ENCODE measurements around the gene NUP205.

Gene NUP205

GRCh38 chr7:135509839-135510591, 47.7 kb upstream of the NUP205 start, which contains the start of gene CNOT4:
TSS of gene CNOT4 (minus strand) at chr7:135510102. CDS start at chr7:135438331, 71,771 bp downstream.
- Histone ChIP-seq H3K4me1 (ENCODE audit: low read length) (peaks cover 9% of the 10 kb centered on the region), H3K27me3 (ENCODE audit: low read depth, low read length) (no peaks in the 10 kb centered on the region), H2AFZ (ENCODE audit: low read depth, low read length) (peak within 1 kb of the TSS; percentile 98), H3K79me2 (ENCODE audit: low read length) (peaks cover 47% of the 10 kb centered on the region), H3K4me3 (ENCODE audit: low read length) (peak within 1 kb of the TSS; percentile 89), H3K9ac (ENCODE audit: low read length) (peak within 1 kb of the TSS; percentile 92), H3K4me2 (ENCODE audit: low read length) (peak within 1 kb of the TSS; percentile 88), H3K36me3 (replicated peaks; ENCODE audit: low read depth, low read length) (no peaks in the 10 kb centered on the region), H4K20me1 (ENCODE audit: insufficient read depth, low read length) (peaks cover 14% of the 10 kb centered on the region), H3K9me3 (ENCODE audit: insufficient read depth, low read length) (no peaks in the 10 kb centered on the region), H3K27ac (ENCODE audit: low read length) (peak within 1 kb of the TSS; percentile 82)
- TF ChIP-seq, protein P1, sequence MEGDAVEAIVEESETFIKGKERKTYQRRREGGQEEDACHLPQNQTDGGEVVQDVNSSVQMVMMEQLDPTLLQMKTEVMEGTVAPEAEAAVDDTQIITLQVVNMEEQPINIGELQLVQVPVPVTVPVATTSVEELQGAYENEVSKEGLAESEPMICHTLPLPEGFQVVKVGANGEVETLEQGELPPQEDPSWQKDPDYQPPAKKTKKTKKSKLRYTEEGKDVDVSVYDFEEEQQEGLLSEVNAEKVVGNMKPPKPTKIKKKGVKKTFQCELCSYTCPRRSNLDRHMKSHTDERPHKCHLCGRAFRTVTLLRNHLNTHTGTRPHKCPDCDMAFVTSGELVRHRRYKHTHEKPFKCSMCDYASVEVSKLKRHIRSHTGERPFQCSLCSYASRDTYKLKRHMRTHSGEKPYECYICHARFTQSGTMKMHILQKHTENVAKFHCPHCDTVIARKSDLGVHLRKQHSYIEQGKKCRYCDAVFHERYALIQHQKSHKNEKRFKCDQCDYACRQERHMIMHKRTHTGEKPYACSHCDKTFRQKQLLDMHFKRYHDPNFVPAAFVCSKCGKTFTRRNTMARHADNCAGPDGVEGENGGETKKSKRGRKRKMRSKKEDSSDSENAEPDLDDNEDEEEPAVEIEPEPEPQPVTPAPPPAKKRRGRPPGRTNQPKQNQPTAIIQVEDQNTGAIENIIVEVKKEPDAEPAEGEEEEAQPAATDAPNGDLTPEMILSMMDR (IDR thresholded peaks at IDR 0.05; ENCODE audit: low read depth, low read length) = no peak
- TF ChIP-seq EZH2phosphoT487 (IDR thresholded peaks at IDR 0.05; ENCODE audit: low read depth) = no peak

DNA sequence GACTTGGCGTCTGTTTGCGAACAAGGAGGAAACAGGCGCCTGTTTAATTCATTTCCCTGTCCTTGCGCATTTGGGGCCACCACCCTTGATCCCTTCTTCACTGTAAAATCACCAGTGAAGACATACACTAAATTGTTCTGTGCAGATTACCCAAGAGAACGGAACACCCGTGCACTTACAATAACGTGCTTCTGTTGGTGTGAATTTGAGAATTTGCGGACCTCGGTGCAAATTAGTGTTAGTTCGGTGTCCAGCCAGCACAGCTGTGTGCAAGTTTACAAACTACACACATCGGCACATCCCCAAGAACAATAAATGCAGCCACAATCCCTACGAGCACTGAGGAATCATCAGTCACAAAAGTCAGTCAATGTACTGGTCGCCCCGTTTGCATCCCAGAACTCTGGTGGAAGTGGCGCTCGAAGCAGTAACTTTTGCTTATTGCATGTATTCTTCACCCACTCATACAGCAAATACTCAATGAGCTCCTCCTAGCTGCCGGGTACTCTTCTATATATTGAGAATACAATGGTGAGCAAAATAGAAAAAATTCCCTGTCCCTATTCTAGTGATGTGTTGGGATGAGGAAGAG, 47.0 kb upstream of the NUP205 start:
- Histone ChIP-seq H3K4me2 (ENCODE audit: low read length) (peak overlapping the region; percentile 88), H3K9ac (ENCODE audit: low read length) (peak overlapping the region; percentile 50), H3K27me3 (ENCODE audit: low read depth, low read length) (no peaks in the 10 kb centered on the region), H3K36me3 (replicated peaks; ENCODE audit: low read depth, low read length) (no peaks in the 10 kb centered on the region), H3K79me2 (ENCODE audit: low read length) (peaks cover 41% of the 10 kb centered on the region), H3K4me1 (ENCODE audit: low read length) (peaks cover 9% of the 10 kb centered on the region), H2AFZ (ENCODE audit: low read depth, low read length) (peak overlapping the region; percentile 98), H4K20me1 (ENCODE audit: insufficient read depth, low read length) (peaks cover 14% of the 10 kb centered on the region), H3K4me3 (ENCODE audit: low read length) (peak overlapping the region; percentile 89), H3K9me3 (ENCODE audit: insufficient read depth, low read length) (no peaks in the 10 kb centered on the region), H3K27ac (ENCODE audit: low read length) (no peak overlapping the region)
- TF ChIP-seq, protein P1 (IDR thresholded peaks at IDR 0.05; ENCODE audit: low read depth, low read length) = peak; percentile 29
- no peak for TF ChIP-seq EZH2phosphoT487 (IDR thresholded peaks at IDR 0.05; ENCODE audit: low read depth)

GRCh38 chr7:135512135-135512887, 45.4 kb upstream of the NUP205 start:
- no peak overlapping the region for H3K27ac ChIP-seq (ENCODE audit: low read length)
- TF ChIP-seq, protein P1 (IDR thresholded peaks at IDR 0.05; ENCODE audit: low read depth, low read length) = peak; percentile 63
- no peak for TF ChIP-seq EZH2phosphoT487 (IDR thresholded peaks at IDR 0.05; ENCODE audit: low read depth)
- H2AFZ ChIP-seq (ENCODE audit: low read depth, low read length) = no peak overlapping the region
- peaks cover 14% of the 10 kb centered on the region for H4K20me1 ChIP-seq (ENCODE audit: insufficient read depth, low read length)
- peaks cover 9% of the 10 kb centered on the region for H3K4me1 ChIP-seq (ENCODE audit: low read length)
- H3K79me2 ChIP-seq (ENCODE audit: low read length) = peaks cover 25% of the 10 kb centered on the region
- no peak overlapping the region for H3K4me2 ChIP-seq (ENCODE audit: low read length)
- H3K27me3 ChIP-seq (ENCODE audit: low read depth, low read length) = no peaks in the 10 kb centered on the region
- H3K4me3 ChIP-seq (ENCODE audit: low read length) = no peak overlapping the region
- no peak overlapping the region for H3K9ac ChIP-seq (ENCODE audit: low read length)
- no peaks in the 10 kb centered on the region for H3K9me3 ChIP-seq (ENCODE audit: insufficient read depth, low read length)
- no peaks in the 10 kb centered on the region for H3K36me3 ChIP-seq (replicated peaks; ENCODE audit: low read depth, low read length)

- H3K36me3 ChIP-seq (replicated peaks; ENCODE audit: low read depth, low read length) = no peaks in the 10 kb centered on the region
- H2AFZ ChIP-seq (ENCODE audit: low read depth, low read length) = no peak overlapping the region
- H3K9me3 ChIP-seq (ENCODE audit: insufficient read depth, low read length) = no peaks in the 10 kb centered on the region
- H3K4me3 ChIP-seq (ENCODE audit: low read length) = no peak overlapping the region
- no peaks in the 10 kb centered on the region; the same call in 1 of the 2 replicates for H3K79me2 ChIP-seq (ENCODE audit: low read length)
- no peaks in the 10 kb centered on the region for H3K27me3 ChIP-seq (ENCODE audit: low read depth, low read length)
- no peaks in the 10 kb centered on the region for H4K20me1 ChIP-seq (ENCODE audit: insufficient read depth, low read length)
- H3K4me1 ChIP-seq (ENCODE audit: low read length) = no peaks in the 10 kb centered on the region
- no peak overlapping the region for H3K27ac ChIP-seq (ENCODE audit: low read length)
- no peak for TF ChIP-seq EZH2phosphoT487 (IDR thresholded peaks at IDR 0.05; ENCODE audit: low read depth)
- TF ChIP-seq, protein P1 (IDR thresholded peaks at IDR 0.05; ENCODE audit: low read depth, low read length) = no peak
- H3K4me2 ChIP-seq (ENCODE audit: low read length) = no peak overlapping the region
- no peak overlapping the region for H3K9ac ChIP-seq (ENCODE audit: low read length)
Observed at GRCh38 chr7:135514856-135515255, 42.9 kb upstream of the NUP205 start.
